Stimulated activated CD4-positive, alpha-beta T cell treated with anti-CD3 and anti-CD28 coated beads, Interleukin-12 subunit alpha, Interleukin-12 subunit beta, amount 100 ng/mL, for 24 hours (primary cell): Measurements from ENCODE around the gene PLD3.
"Not testable (repeated sequence)": the region's sequence is repeated elsewhere in the genome, so short reads cannot be mapped to it uniquely, and the experiment has no call there.

Experiments
- DNase-seq, 2 experiments: peaks; one replicate each; pipeline ENCODE4 v3.0.0-alpha.2; 2020; ENCODE audit warnings: low read depth in 2 of 2

The PLD3 gene

DNA sequence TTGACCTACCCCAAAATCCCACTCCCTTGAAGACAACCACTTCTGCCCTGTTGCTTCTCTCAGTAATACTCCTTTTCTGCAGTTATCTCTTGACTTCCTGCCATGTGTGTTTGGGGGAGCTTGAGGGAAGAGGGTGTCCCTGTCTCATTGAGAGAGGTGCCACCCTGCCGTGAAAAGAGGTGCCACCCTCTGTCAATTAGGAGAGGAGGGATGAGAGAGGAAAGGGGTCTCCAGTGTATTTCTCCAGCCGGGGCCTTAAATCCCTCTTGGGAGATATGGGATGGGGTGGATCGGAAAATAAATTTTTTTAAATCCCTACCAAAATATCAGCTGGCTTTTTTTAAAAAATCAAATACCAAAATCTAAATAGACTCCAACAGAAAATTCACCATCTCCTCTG lies 16.5 kb downstream of the PLD3 start:
- no peak for DNase-seq

DNA sequence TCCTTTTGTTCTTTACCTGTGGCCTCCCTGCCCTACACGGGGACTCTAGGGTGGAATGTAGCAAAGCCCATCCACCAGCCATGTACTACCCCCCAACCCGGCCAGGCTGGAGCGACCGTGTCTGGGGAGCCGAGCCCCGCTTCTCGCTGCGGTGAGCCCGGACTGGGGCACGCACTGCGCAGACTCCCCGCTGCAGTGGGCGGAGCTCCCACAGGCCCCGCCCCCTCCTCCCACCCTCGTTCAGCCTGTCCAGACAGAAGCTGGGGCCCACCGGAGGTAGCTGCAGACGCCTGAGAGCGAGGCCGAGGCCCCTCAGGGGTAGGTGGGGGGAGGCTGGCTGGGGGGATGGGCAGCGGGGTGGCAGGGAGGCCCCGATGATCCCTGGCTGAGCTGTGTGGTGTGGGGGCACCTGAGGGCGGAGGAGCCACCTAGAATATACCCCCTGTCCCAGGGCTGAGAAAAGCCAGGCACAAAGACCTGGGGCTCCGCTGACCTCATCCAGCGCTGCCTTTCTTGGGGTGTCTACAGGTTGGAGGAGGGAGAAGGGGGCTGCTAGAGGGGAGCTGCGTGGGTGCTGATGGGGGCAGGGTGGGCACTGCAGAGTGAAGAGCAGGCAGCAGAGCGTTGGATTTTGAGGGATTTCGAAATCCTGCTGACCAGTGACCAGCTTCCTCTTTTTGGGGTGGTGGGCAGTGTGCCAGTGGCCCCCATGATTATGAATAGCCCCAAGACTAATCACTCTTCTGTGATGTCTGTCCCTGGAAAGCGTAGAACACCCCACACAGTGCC lies 17.3 kb downstream of the PLD3 start:
- DNase-seq: peak; percentile 32 to 63

DNA sequence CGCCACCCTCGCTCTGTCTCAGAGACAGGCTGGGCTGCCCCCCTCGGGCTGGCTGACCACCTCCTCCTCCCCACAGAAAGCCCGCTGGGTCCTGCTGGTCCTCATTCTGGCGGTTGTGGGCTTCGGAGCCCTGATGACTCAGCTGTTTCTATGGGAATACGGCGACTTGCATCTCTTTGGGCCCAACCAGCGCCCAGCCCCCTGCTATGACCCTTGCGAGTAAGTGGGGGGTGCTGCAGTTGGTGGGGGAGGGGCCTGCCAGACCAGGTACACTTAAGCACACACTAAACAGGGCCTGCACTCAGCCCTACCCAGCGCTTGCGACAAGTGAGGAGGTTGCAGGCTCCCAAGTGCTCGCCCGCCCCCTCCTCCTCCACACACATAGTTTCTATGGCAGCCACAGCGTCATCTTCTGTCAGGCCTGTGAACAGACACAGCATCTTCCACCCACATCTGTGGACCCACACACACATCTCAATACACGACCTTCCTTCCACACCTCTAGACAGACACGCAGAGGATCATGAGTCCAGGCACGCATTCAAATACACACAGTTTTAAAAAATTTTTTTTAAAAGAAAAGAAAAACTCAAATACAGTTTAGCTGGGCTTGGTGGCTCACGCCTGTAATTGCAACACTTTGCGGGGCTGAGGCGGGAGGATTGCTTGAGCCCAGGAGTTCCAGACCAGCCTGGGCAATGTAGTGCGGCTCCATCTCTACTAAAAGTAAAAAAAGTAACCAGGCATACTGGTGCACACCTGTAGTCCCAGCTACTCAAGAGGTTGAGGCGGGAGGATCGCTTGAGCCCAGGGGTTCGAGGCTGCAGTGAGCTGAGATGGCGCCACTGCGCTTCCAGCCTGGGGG lies 18.4 kb downstream of the PLD3 start:
- no peak for DNase-seq

DNA sequence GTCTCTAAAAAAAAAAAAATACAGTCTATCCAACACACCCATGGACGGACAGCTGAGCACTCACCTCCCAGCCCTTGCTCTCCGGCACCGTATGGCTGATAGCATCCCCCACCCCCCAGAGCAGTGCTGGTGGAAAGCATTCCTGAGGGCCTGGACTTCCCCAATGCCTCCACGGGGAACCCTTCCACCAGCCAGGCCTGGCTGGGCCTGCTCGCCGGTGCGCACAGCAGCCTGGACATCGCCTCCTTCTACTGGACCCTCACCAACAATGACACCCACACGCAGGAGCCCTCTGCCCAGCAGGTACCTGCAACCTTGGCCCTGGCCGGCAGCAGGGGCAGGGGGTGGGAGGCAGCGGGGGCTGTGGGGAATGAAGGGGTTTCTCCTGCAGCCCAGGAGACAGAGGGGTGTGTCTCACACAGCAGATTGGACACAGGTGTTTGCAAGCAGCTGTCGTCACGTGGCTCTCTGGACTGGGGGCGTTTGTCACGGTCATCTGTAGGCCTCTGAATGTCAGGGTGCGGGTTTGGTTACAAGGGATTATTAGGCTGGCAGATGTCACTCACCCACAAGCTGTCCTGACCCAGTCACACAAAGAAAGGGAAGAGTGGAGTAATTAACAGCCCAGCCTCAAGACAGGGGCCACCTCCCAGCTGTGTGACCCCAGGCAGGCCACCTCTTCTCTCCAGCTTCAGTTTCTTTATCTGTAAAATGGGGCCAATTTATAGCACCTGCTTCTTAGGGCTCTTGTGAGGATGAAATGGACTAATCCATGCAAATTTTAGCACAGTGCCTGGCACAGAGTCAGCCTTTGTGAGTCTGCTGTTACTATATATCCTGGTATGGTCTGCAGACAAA lies 19.3 kb downstream of the PLD3 start:
- DNase-seq: no peak

DNA sequence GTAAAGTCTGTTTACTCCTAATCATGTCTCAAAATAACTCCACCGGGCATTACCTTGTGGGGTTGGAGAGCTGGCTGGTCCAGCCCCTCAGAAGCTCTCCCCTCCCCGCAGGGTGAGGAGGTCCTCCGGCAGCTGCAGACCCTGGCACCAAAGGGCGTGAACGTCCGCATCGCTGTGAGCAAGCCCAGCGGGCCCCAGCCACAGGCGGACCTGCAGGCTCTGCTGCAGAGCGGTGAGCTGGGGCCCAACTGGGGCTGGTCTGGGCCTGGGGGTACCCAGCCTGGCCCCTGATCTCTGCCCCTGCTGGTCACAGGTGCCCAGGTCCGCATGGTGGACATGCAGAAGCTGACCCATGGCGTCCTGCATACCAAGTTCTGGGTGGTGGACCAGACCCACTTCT lies 21.3 kb downstream of the PLD3 start:
- no peak for DNase-seq

DNA sequence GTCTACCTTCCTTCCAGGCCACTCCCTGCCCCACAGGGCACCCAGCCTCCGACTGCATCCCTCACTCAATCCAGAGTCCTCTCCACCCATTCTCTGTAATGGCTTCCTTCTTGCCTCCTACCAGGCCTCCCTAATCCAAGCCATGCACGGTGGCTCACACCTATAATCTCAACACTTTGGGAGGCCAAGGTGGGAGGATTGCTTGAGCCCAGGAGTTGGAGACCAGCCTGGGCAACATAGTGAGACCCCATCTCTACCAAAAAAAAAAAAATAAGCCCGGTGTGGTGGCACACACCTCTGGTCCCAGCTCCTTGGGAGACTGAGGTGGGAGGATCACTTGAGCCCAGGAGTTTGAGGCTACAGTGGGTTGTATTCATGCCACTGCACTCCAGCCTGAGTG lies 21.8 kb downstream of the PLD3 start:
- not testable (repeated sequence) for DNase-seq

DNA sequence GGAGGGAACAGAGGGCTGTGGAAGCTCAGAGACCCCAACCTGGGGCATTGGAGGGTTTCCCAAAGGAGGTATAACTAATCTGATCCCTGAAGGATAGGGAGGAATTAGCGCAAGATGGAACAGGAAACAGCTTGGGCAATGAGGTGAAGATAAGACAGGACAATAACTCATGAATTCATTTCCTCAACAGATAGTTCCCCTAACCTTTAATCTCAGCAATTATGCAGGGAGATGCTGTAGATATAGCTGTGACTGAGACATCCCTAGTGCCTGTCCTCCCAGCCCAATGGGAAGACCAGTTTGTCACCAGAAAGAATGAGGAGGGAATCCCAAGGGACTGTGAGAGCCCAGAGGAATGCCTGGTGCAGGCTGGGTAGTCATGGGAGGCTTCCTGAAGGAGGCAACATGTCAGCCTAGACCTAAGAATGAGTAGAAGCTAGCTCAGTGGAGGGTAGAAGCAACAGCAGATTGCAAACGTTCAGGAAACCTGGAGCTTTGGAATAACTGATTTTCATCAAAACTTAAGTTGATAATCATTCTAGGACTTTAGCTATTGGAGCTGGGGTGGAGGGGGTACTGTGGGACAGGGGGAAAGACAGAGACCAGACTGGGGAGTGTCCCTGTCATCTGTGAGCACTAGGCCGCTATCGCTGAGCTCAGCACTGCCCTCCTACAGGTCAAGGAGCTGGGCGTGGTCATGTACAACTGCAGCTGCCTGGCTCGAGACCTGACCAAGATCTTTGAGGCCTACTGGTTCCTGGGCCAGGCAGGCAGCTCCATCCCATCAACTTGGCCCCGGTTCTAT lies 22.7 kb downstream of the PLD3 start:
- DNase-seq: no peak

DNA sequence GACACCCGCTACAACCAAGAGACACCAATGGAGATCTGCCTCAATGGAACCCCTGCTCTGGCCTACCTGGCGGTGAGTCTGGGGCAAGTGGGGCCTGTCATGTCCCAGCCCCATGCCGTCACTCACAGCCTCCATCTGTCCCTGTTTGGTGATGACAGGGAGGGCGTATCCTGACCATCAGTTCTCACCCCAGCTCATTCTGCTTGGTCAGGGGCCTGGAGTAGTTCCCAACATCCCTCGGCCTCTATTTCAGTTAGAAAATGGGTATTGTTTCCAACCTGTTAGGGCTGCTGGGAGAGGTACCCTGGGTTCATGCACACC lies 23.3 kb downstream of the PLD3 start:
- DNase-seq: no peak

DNA sequence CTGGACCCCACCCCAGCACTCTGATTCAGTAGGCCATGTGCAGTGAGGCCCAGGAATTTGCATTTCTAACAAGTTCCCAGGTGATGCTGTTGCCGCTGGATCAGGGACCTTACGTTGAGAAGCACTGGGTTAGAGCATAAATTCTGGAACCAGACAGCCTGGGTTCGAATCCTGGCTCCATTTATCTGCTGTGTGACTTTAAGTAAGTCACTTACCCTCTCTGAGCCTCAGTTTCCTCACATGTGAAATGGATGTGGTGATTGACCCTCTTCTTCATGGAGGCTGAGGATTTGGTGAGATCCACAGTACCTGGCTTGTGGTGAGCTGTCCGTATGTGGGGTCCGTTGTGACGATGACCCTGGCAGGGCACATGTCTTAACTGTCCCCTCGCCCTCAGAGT lies 25.6 kb downstream of the PLD3 start:
- DNase-seq: no peak

DNA sequence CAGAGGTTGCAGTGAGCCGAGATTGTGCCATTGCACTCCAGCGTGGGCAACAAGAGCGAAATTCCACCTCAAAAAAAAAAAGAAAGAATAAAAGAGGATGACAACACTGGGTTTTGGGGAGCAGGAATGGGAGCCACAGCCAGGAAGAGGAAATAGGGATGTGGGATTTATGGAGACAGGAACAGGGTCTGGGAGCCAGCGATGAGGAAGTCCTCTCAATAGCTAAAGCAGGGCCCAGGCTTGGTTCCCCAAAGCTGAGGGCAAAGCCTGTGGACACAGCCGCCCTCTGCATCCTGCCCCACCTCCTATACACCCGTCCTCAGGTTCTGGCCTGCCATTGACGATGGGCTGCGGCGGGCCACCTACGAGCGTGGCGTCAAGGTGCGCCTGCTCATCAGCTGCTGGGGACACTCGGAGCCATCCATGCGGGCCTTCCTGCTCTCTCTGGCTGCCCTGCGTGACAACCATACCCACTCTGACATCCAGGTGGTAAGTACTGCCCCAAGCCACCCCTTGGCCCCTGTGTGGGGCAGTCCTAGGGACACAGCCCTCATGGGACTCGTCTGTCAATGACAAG lies 27.9 kb downstream of the PLD3 start:
- no peak for DNase-seq

DNA sequence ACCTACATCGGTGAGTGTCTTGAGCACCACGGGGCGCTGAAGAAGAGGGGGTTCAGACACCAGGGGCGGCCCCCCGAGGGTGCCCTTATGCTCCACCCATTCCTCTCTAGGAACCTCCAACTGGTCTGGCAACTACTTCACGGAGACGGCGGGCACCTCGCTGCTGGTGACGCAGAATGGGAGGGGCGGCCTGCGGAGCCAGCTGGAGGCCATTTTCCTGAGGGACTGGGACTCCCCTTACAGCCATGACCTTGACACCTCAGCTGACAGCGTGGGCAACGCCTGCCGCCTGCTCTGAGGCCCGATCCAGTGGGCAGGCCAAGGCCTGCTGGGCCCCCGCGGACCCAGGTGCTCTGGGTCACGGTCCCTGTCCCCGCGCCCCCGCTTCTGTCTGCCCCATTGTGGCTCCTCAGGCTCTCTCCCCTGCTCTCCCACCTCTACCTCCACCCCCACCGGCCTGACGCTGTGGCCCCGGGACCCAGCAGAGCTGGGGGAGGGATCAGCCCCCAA lies 29.4 kb downstream of the PLD3 start:
- no peak for DNase-seq

DNA sequence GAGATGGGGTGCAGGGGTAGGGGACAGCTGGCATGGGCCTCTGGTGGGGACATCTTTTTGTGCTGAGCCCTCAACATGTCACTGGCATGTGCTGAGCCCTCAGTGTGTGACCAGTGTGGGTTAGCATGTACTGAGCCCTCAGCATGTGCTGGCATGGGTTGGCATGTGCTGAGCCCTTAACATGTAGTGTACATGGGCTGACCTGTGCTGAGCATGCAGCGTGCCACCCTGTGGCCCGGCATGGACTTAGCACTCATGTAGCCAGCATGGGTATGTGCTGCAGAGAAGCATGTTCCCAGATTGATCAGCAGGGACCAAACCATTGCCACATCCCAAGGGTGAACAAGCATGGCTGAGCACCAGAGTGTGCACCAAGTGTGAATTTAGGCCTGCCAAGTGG lies 30.0 kb downstream of the PLD3 start:
- no peak for DNase-seq

DNA sequence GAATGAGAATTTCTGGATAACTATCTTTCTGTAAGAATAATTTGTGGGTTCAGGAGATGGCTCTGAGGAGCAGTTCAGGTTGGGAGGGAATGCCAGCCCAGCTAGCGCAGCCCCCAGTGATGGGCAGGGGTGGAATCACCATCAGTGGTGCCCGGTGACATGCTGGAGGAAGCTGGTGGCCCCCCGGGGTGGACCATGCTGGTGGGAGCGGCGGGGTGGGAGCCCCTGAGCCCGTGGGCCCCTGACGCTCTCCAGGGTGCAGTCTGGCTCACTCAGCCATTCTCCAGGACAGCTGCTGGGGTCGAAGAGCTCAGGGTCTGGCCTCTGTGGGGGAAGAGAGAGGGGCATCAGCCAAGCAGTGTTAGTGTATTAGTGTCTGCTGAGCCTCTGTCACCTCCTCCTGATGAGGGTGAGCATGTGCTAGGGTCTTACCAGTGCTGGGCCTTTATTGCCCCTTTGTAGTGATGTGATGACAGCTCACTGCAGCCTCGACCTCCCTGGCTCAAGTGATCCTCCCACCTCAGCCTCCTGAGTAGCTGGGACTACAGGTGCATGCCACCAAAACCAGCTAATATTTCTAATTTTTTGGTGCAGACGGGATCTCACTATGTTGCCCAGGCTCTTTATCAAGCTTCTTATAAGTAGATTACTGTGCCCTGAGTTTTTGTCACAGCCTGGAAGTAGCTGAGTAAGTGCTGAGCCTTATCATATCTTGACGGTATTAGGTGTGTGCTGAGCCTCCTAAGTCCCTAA lies 31.1 kb downstream of the PLD3 start:
- no peak for DNase-seq

DNA sequence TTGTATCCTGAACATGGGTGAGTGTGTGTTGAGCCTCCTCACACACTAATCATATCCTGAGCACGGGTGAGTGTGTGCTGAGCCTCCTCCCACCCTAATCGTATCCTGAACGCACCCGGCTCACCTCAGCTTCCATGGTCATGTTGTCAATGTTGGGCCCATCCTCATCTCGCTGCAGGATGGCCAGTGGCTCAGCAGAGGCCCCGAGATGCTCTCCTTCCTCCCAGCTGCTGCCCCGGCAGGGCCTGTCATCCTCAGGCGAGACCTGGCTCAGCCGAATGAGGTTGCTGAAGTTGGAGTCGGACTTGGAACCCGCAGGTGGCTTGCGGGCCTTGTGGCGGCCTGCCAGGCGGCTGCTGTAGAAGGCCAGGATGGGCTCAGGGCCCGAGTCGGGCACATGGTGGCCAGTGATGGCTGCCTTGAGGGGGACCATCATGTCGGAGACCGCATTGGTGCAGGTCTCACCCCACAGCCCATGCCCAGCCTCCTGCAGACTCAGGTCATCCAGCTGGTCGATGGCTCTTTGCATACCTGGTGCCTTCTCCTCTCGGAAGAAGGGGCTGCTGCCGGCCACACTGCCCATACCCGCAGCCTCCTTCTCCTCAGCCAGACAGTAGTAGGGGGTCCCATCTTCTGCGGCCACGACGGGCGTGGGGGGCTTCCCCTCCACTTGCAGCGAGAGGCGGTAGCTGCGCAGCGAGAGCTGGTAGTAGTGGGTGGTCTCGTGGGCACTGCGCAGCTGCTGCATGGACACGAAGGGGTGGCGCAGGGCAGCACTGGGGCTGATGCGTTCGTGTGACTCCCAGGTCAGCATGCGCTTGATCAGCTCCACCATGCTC lies 31.9 kb downstream of the PLD3 start:
- DNase-seq: no peak

DNA sequence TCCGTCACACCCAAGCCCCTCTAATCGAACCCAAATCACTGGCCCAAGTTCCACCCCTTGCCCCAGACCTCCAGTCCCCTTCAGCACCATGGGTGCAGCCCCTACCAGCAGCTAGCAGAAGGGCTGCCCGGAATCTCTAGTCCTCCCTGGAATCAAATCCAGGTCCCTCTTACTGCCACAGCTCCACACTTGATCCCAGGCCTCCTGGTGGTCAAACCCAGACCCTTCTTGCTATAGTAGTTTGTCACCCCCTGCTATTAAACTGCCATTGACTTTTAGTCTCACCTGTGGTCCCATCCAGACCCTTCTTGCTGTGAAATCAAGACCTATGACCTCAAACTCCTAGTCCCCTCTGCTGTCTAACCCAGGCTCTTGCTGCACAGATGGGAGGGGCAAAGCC lies 32.8 kb downstream of the PLD3 start:
- no peak for DNase-seq

DNA sequence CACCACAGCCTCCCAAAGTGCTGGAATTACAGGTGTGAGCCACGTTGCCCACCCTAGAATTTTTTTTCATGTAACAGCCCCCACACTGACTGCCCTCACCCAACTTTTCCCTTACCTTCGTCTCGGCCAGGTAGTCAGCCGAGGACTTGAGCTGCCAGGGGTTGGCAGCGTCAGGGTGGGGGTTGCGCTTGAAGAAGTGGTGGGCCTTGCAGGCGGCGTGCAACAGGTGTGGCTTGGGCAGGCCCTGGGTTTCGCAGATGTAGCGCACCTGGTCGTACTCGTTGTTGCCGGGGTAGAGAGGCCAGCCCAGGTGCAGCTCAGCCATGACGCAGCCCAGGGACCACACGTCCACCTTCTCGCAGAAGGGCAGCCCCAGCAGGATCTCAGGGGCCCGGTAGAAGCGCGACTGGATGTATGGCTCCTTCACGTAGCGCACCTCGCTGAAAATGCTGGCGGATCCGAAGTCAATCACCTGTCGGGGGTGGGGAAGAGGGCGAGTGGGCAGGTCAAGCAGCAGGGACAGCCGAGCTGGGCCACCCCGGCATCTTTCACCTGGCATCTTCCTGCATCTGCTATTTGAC lies 35.3 kb downstream of the PLD3 start:
- no peak for DNase-seq

DNA sequence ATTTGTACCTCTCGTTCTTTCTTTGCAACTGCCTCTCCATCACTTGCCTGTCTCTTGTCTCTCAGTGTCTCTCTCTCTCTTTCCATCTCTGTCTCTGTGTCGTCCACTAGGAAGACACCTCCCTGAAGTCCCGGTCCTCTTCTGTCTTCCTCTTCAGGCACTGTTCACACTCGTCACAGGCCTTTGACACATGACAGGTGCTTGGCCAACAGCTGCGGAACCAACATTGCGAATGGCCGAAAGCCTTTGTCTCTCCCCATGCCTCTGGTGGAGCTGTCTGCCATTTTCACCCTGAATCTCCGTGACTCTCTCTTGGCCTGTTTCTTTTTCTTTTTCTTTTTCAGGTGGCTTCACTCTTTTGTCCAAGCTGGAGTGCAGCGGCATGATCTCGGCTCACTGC lies 38.7 kb downstream of the PLD3 start:
- DNase-seq: no peak

DNA sequence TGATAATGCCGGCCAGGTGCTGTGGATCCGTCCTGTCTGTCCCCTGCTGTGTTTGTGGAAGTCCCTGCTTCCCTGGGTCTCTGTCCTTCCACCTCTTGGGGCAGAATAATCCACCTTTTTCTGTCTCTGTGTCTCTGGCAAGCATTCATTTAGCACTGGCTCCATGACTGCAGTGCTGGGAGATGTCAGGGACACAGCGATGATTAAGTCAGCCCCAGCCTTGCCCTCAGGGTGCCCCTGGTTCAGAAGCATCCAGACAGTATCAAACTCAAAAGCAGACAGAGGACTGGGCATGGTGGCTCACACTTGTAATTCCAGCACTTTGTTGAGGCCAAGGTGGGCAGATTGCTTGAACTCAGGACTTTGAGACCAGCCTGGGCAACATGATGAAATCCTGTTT lies 40.0 kb downstream of the PLD3 start:
- DNase-seq: no peak
